HG03521 (cell line): ENCODE measurements around the gene TXNIP.

ENCODE experiments used
- ATAC-seq: cut with Tn5 transposase; IDR thresholded peaks from one replicate; pipeline ENCODE4 v1.9.1; 2021; ENCODE audit warnings: mild to moderate bottlenecking, moderate library complexity; ENCODE audit not compliant: unreplicated experiment

Gene TXNIP

GRCh38 chr1:145946477-145946986 is 49.8 kb downstream of the TXNIP start:
- ATAC-seq = no peak

GRCh38 chr1:145944532-145944931 is 51.8 kb downstream of the TXNIP start:
- ATAC-seq = no peak

- no peak for ATAC-seq
Observed at GRCh38 chr1:145942871-145943270, 53.5 kb downstream of the TXNIP start.
